HEK293T (cell line): ENCODE measurements around the gene ALX1.

ENCODE experiments used
- FOXK2 ChIP-seq: fragments of 450-650 bp; IDR thresholded peaks from 2 replicates; pipeline ENCODE4 v1.6.1; 2016; ENCODE audit warnings: mild to moderate bottlenecking
- FOXM1 ChIP-seq: fragments of 450-650 bp; IDR thresholded peaks from 2 replicates; pipeline ENCODE4 v1.6.1; 2017; ENCODE audit warnings: mild to moderate bottlenecking, borderline replicate concordance
- HDGF ChIP-seq: fragments of 450-650 bp; IDR thresholded peaks from 2 replicates; pipeline ENCODE4 v1.6.1; 2017; ENCODE audit warnings: antibody characterized with exemption, borderline replicate concordance
- L3MBTL2 ChIP-seq: fragments of 450-650 bp; conservative IDR thresholded peaks from 2 replicates; pipeline ENCODE4 v1.6.1; 2016; ENCODE audit warnings: mild to moderate bottlenecking
- TF ChIP-seq, protein P1 (sequence below): fragments of 450-650 bp; IDR thresholded peaks from 2 replicates; pipeline ENCODE4 v1.6.1; 2016

DNA sequence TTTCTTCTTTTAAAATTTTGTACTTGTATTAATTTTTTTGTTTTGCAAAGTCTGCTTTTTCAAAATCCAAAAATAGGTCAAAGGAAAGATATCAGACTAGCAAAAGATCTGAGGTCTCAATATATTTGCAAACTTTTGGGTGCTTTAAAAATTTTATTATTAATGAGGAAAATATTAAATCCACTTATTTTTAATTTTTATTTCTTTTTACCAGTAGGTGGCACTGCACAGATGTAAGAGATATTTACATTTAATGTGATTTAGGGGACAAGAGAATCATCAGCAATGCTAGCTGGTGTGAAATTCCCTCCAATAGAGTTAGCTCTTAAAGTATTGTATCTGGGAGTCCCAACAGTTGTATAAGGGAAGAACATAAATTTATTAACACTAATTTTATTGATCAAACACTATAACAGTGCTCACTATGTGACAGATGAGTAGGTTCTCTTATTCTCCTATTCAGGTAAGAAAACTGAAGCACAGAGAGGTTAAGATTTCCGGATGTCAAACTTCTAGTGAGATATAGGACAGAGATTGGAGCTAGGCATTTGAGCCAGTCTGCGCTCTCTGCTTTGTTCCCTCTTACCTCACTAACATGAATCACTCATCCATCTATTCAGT, 30.5 kb downstream of the ALX1 start:
- TF ChIP-seq FOXK2 (no peak), FOXM1 (no peak), L3MBTL2 (no peak), HDGF (no peak)
- TF ChIP-seq, protein P1, sequence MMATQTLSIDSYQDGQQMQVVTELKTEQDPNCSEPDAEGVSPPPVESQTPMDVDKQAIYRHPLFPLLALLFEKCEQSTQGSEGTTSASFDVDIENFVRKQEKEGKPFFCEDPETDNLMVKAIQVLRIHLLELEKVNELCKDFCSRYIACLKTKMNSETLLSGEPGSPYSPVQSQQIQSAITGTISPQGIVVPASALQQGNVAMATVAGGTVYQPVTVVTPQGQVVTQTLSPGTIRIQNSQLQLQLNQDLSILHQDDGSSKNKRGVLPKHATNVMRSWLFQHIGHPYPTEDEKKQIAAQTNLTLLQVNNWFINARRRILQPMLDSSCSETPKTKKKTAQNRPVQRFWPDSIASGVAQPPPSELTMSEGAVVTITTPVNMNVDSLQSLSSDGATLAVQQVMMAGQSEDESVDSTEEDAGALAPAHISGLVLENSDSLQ = no peak
